GM12891 (cell line): ENCODE data around the gene PLCXD1.

ENCODE experiments used
- PAX5 ChIP-seq: IDR thresholded peaks from 2 replicates; pipeline ENCODE4 v1.6.1; 2011; ENCODE audit warnings: low read length, moderate library complexity, mild to moderate bottlenecking; ENCODE audit not compliant: insufficient read depth, severe bottlenecking
- TAF1 ChIP-seq: IDR thresholded peaks from 2 replicates; pipeline ENCODE4 v1.6.1; 2011; ENCODE audit warnings: low read depth, low read length, control low read depth

- no peak for TF ChIP-seq PAX5
- TF ChIP-seq TAF1, result no peak
These were observed 67.4 kb downstream of the PLCXD1 start for GRCh38 chrX:348461-349117.
